ENCODE results near the gene NHS. TPM values are rescaled to one million over a fixed set of nuclear protein-coding genes. Genes with fewer than 3 reads are reported as not detected.

The NHS gene
- total and polyA plus RNA-seq, 2 of the 13 experiments (the other 11 are each of a cell fraction or from before 2014, with no cell fraction given): 0.02 TPM; not detected in 1

GRCh38 chrX:17767734-17768133, 392.7 kb downstream of the NHS start (continued):
- TF ChIP-seq ZHX1 (CRISPR knock-in tag; IDR thresholded peaks at IDR 0.05; ENCODE audit: low read depth): no peak
- TF ChIP-seq ZSCAN20 (CRISPR knock-in tag; IDR thresholded peaks at IDR 0.05; ENCODE audit: borderline replicate concordance): no peak
- TF ChIP-seq HOXD1 (CRISPR knock-in tag; IDR thresholded peaks at IDR 0.05): no peak

GRCh38 chrX:17768997-17769396, 394.0 kb downstream of the NHS start:
- ATAC-seq (no peak), FAIRE-seq (no peak), DNase-seq (ENCODE audit: low spot score) (no peak)
- intact Hi-C loops (cut with micrococcal nuclease; ENCODE audit: unreplicated experiment) (no loop called here), in situ Hi-C loops (cut with HindIII; ENCODE audit: extremely low pct_ligation_motif_present, low pct_unique_long_range_greater_than_20kb) (no loop called here)
- no peaks in the 10 kb centered on the region for H3K36me3 ChIP-seq (replicated peaks in 1 of 2; ENCODE audit: control insufficient read depth in 1 of 2, insufficient read depth in 2 of 2, low read length in 2 of 2)
- H3K27me3 ChIP-seq (ENCODE audit: control insufficient read depth in 1 of 2, insufficient read depth in 2 of 2, low read length in 2 of 2): no peaks in the 10 kb centered on the region; a peak in 1 of 5 replicates
- no peak overlapping the region for H3K4me2 ChIP-seq (ENCODE audit: low read depth, low read length)
- H3K9ac ChIP-seq (ENCODE audit: insufficient read depth, low read depth, low read length): no peak overlapping the region
- H4K20me1 ChIP-seq (ENCODE audit: insufficient read depth, low read length): no peaks in the 10 kb centered on the region
- no peak overlapping the region for H3K27ac ChIP-seq (ENCODE audit: extremely low read length, insufficient read depth, low read length)
- H3K4me1 ChIP-seq (ENCODE audit: insufficient read depth, low read length): no peaks in the 10 kb centered on the region
- BruUV-seq (replicated peaks): no TSS peak
- no peak overlapping the region for H2AFZ ChIP-seq (ENCODE audit: low read length)
- no peaks in the 10 kb centered on the region for H3K9me3 ChIP-seq (ENCODE audit: low read length)
- POLR2A ChIA-PET: no interaction called here
- H3K4me3 ChIP-seq (replicated peaks in 1 of 3; ENCODE audit: insufficient read depth in 1 of 3, low read depth in 2 of 3, low read length in 3 of 3): no peak overlapping the region
- CTCF ChIA-PET (ENCODE audit: low intra/inter-chr PET ratio, low total read pairs): no interaction called here
- WGBS (ENCODE audit: low lambda C conversion rate): 100% methylated on average over 1 of the region's 5 CpGs
- no peaks in the 10 kb centered on the region for H3K79me2 ChIP-seq (ENCODE audit: insufficient read depth, low read length)
- no peak for TF ChIP-seq ZBTB49 (CRISPR knock-in tag; IDR thresholded peaks at IDR 0.05; ENCODE audit: borderline replicate concordance)
- no peak for TF ChIP-seq HOXD1 (CRISPR knock-in tag; IDR thresholded peaks at IDR 0.05)
- no peak for TF ChIP-seq GABPB1 (CRISPR knock-in tag; IDR thresholded peaks at IDR 0.05)
- TF ChIP-seq ZKSCAN5 (CRISPR knock-in tag; IDR thresholded peaks at IDR 0.05): no peak
- no peak for TF ChIP-seq ZNF724P (CRISPR knock-in tag; IDR thresholded peaks at IDR 0.05; ENCODE audit: borderline replicate concordance)
- TF ChIP-seq RNF2 (conservative IDR thresholded peaks at IDR 0.05; ENCODE audit: low read depth): no peak
- no peak for TF ChIP-seq ZBTB43 (CRISPR knock-in tag; conservative IDR thresholded peaks at IDR 0.05)
- no peak for TF ChIP-seq SMAD3 (CRISPR knock-in tag; IDR thresholded peaks at IDR 0.05)
- TF ChIP-seq TEF (CRISPR knock-in tag; IDR thresholded peaks at IDR 0.05): no peak
- TF ChIP-seq ZNF350 (CRISPR knock-in tag; IDR thresholded peaks at IDR 0.05; ENCODE audit: borderline replicate concordance, low read depth): no peak
- no peak for TF ChIP-seq ATM (IDR thresholded peaks at IDR 0.05; ENCODE audit: borderline replicate concordance)
